Liver (tissue), 9 donors: Measurements from ENCODE around the gene GRIN3A. TPM values are rescaled to one million over a fixed set of nuclear protein-coding genes. Genes with fewer than 3 reads are reported as not detected.

ENCODE experiments used
- DNase-seq: peaks from one replicate; pipeline ENCODE4 v3.0.0-alpha.2; 2017; ENCODE audit warnings: low spot score
- H3K27ac ChIP-seq, 2 donors: one replicate each; pipeline ENCODE4 v1.7.0; 2013; ENCODE audit warnings: inconsistent platforms in 2 of 2, low read length in 2 of 2, control low read depth in 1 of 2, low read depth in 1 of 2, mild to moderate bottlenecking in 1 of 2
- H3K27me3 ChIP-seq, 4 donors: one replicate each; pipeline versions ENCODE4 v1.6.1 to v1.7.0; 2013; ENCODE audit warnings: low read length in 3 of 4, inconsistent platforms in 1 of 4, mild to moderate bottlenecking in 1 of 4, moderate library complexity in 1 of 4; ENCODE audit not compliant: control insufficient read depth in 4 of 4, insufficient read depth in 4 of 4
- H3K36me3 ChIP-seq, 4 donors: one replicate each; pipeline versions ENCODE4 v1.6.1 to v1.7.0; 2013; ENCODE audit warnings: low read length in 3 of 4, mild to moderate bottlenecking in 3 of 4, low read depth in 1 of 4, moderate library complexity in 1 of 4; ENCODE audit not compliant: control insufficient read depth in 4 of 4, insufficient read depth in 3 of 4
- H3K4me1 ChIP-seq, 4 donors: one replicate each; pipeline versions ENCODE4 v1.6.1 to v1.7.0; 2013; ENCODE audit warnings: low read length in 3 of 4, mild to moderate bottlenecking in 3 of 4, moderate library complexity in 1 of 4; ENCODE audit not compliant: control insufficient read depth in 4 of 4, insufficient read depth in 4 of 4
- H3K4me3 ChIP-seq, 3 donors: one replicate each; pipeline versions ENCODE4 v1.6.1 to v1.7.0; 2013; ENCODE audit warnings: low read length in 3 of 3, control low read depth in 1 of 3, low read depth in 1 of 3, mild to moderate bottlenecking in 1 of 3
- H3K9ac ChIP-seq, 2 donors: one replicate each; pipeline ENCODE4 v1.7.0; 2013; ENCODE audit warnings: low read length in 2 of 2, mild to moderate bottlenecking in 2 of 2, moderate library complexity in 2 of 2, control low read depth in 1 of 2, low read depth in 1 of 2
- H3K9me3 ChIP-seq, 4 donors: one replicate each; pipeline versions ENCODE4 v1.6.1 to v1.7.0; 2013; ENCODE audit warnings: low read length in 3 of 4; ENCODE audit not compliant: control insufficient read depth in 4 of 4
- CTCF ChIP-seq: fragments of 150-350 bp; IDR thresholded peaks from 2 replicates; pipeline ENCODE4 v1.5.1; 2017; ENCODE audit warnings: improper control_type of control experiment, low read depth, low read length; ENCODE audit not compliant: missing input control
- FOXA2 ChIP-seq: IDR thresholded peaks from 2 replicates; pipeline ENCODE4 v1.6.1; 2016; ENCODE audit warnings: antibody characterized with exemption
- GABPA ChIP-seq, 2 donors: IDR thresholded peaks in 1 of 2; conservative IDR thresholded peaks in 1 of 2; 2 replicates each; pipeline ENCODE4 v1.6.1; 2016; ENCODE audit warnings: antibody characterized with exemption in 2 of 2, mild to moderate bottlenecking in 1 of 2, moderate library complexity in 1 of 2
- HNF4A ChIP-seq, 2 donors: conservative IDR thresholded peaks; 2 replicates each; pipeline ENCODE4 v1.6.1; 2016; ENCODE audit warnings: antibody characterized with exemption in 2 of 2, mild to moderate bottlenecking in 2 of 2
- JUND ChIP-seq, 2 donors: IDR thresholded peaks; 2 replicates each; pipeline ENCODE4 v1.6.1; 2016; ENCODE audit warnings: antibody characterized with exemption in 2 of 2
- MAX ChIP-seq: IDR thresholded peaks from 2 replicates; pipeline ENCODE4 v1.6.1; 2016; ENCODE audit warnings: antibody characterized with exemption
- RAD21 ChIP-seq, 2 donors: IDR thresholded peaks; 2 replicates each; pipeline ENCODE4 v1.6.1; 2016; ENCODE audit warnings: antibody characterized with exemption in 2 of 2, mild to moderate bottlenecking in 2 of 2
- REST ChIP-seq: IDR thresholded peaks from 2 replicates; pipeline ENCODE4 v1.6.1; 2016; ENCODE audit warnings: antibody characterized with exemption, mild to moderate bottlenecking
- RXRA ChIP-seq, 2 donors: IDR thresholded peaks; 2 replicates each; pipeline ENCODE4 v1.6.1; 2017 to 2018; ENCODE audit warnings: antibody characterized with exemption in 2 of 2, mild to moderate bottlenecking in 1 of 2
- SP1 ChIP-seq: IDR thresholded peaks from 2 replicates; pipeline ENCODE4 v1.6.1; 2018; ENCODE audit warnings: antibody characterized with exemption, mild to moderate bottlenecking
- TAF1 ChIP-seq: conservative IDR thresholded peaks from 2 replicates; pipeline ENCODE4 v1.6.1; 2016; ENCODE audit warnings: antibody characterized with exemption, mild to moderate bottlenecking
- YY1 ChIP-seq: IDR thresholded peaks from 2 replicates; pipeline ENCODE4 v1.6.1; 2016; ENCODE audit warnings: antibody characterized with exemption, mild to moderate bottlenecking
- WGBS: extraction: QIAGEN DNeasy Blood & Tissue Kit; methylation state at CpG from one replicate; pipeline ENCODE4 v1.1.7; 2013; 5-methylcytosine and 5-hydroxymethylcytosine counted together
- polyA plus RNA-seq, 2 donors: library from polyadenylated mRNA; stranded (reverse) in 1 of 2; unstranded in 1 of 2; fragments of 200-250 nt in 1 of 2; fragments of >200 nt in 1 of 2; fragmentation: Nextera tagmentation in 1 of 2; extraction: Ambion mirVana in 1 of 2; gene quantifications; one replicate each; pipeline versions ENCODE4 v1.2.1 to v1.2.3, GENCODE V29; 2013 to 2015
- total RNA-seq, 2 donors: library from RNA; depleted of rRNA; stranded (reverse); fragments of >200 nt; gene quantifications; one replicate each; pipeline ENCODE4 v1.2.3, GENCODE V29; 2014
- TF ChIP-seq, protein P1 (sequence below): IDR thresholded peaks from 2 replicates; pipeline ENCODE4 v1.6.1; 2016; ENCODE audit warnings: antibody characterized with exemption
- donor health status: healthy.
- donor health status: healthy.
- donor health status: healthy.
- donor health status: healthy.
- donor health status: healthy.

The GRIN3A gene
- total and polyA plus RNA-seq, 4 donors: under 0.01 to 0.23 (median 0.09) TPM

DNA sequence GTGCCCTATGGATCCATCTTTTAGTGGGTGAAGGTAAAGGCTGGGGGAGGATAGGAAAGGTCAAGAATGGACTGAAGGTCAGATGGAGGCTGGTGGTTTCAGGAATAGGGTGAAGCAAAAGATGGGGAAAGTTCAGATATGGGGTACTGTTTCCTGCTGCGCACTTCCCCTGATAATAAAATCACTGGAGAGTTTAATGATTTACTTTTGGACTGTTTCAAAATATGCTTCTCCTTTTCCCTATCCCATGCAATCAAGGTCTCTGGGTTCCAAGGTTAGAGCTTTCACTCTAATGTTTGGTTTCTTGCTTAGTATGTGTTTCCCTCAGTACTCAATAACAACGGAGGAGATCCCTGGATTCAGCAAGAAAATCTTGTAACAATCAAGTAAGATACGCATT, 132.9 kb downstream of the GRIN3A start (continued):
- TF ChIP-seq GABPA (IDR thresholded peaks at IDR 0.05 in 1 of 2, conservative IDR thresholded peaks at IDR 0.05 in 1 of 2) (peak in 1 of 2 donors; percentile 73), HNF4A (conservative IDR thresholded peaks at IDR 0.05) (peak; percentile 72 to 81), RAD21 (IDR thresholded peaks at IDR 0.05) (peak; percentile 46 to 57), MAX (no peak), SP1 (peak; percentile 75), TAF1 (peak; percentile 50)

DNA sequence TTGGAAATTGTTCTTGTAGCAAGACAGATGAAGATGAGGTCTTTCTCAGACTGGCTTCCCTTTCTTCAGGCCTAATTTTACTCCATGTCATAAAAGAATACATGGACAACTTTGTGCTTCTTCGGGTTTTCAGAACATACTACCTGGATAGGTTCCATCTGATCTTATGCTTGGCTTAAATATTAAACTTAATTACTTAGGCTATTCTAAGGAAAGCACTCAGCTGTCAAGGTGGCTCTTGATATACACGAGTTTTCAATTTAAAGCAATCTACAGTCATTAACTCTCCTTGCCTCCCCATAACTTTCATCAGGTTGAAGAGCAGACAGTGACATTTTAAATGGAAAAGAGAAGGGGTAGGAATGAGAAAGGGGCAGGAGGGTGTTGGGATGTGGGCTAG, 134.2 kb downstream of the GRIN3A start:
- TF ChIP-seq JUND (IDR thresholded peaks at IDR 0.05) (no peak), FOXA2 (no peak), YY1 (no peak), RXRA (IDR thresholded peaks at IDR 0.05) (no peak), REST (no peak), RAD21 (IDR thresholded peaks at IDR 0.05) (no peak), MAX (no peak)
- H3K9ac ChIP-seq: no peak overlapping the region
- peaks cover 0 to 28% (median 16%) of the 10 kb centered on the region in 4 donors for H3K4me1 ChIP-seq
- WGBS: 77% methylated on average over 2 of the region's 2 CpGs
- no peak overlapping the region for H3K4me3 ChIP-seq
- no peak overlapping the region for H3K27ac ChIP-seq
- no peaks in the 10 kb centered on the region for H3K27me3 ChIP-seq
- DNase-seq: no peak
- no peaks in the 10 kb centered on the region for H3K36me3 ChIP-seq
- no peaks in the 10 kb centered on the region for H3K9me3 ChIP-seq

DNA sequence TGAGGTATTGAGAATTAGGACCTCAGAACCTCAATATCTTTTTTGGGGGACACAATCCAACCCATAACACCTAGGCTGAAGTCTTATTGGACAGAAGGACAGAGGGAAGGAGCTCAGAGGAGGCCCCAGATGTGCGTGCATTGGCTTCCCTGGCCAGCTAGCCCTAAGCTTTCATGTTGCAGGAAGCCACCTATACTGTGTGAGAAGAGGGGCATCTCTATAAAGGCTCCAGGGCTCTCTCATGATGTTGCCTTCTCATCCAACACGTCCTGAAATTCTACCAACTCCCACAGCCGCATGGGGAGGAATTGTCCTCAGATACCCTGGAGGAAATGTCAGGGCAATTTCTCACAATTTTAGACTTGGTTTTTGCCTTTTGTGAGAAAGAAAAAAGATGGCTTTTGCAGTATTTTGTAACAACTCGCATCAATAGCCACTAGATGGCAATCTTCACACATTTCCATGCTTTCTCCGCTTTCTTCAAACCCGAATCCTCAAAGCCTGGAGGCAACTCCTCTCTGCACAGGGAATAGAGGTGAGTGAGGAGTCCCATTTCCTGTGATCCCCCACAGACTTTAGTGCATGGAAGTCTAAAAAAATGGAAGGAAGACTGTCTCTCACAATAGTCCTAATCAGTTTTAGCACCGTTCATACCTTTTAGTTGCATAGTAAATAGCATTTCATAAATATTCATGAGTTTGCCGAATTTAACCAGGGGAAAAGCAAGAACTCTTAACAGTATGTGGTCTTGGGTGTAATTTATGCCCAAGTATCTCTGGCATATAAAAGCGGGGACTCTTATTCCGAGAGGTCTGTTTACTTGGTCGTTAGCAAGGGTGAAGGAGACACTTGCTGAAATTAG, 136.3 kb downstream of the GRIN3A start:
- no peak for DNase-seq
- Histone ChIP-seq H3K27ac (no peak overlapping the region), H3K27me3 (no peaks in the 10 kb centered on the region), H3K9me3 (no peaks in the 10 kb centered on the region), H3K4me1 (peaks cover 0 to 19% (median 14%) of the 10 kb centered on the region in 4 donors), H3K9ac (no peak overlapping the region), H3K4me3 (no peak overlapping the region), H3K36me3 (no peaks in the 10 kb centered on the region)
- TF ChIP-seq, protein P1, sequence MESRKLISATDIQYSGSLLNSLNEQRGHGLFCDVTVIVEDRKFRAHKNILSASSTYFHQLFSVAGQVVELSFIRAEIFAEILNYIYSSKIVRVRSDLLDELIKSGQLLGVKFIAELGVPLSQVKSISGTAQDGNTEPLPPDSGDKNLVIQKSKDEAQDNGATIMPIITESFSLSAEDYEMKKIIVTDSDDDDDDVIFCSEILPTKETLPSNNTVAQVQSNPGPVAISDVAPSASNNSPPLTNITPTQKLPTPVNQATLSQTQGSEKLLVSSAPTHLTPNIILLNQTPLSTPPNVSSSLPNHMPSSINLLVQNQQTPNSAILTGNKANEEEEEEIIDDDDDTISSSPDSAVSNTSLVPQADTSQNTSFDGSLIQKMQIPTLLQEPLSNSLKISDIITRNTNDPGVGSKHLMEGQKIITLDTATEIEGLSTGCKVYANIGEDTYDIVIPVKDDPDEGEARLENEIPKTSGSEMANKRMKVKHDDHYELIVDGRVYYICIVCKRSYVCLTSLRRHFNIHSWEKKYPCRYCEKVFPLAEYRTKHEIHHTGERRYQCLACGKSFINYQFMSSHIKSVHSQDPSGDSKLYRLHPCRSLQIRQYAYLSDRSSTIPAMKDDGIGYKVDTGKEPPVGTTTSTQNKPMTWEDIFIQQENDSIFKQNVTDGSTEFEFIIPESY: no peak
- TF ChIP-seq RAD21 (IDR thresholded peaks at IDR 0.05) (peak; percentile 94 to 96), CTCF (peak; percentile 77)
- WGBS: 20% methylated on average over 11 of the region's 11 CpGs
